CD4-positive, alpha-beta T cell (primary cell): ENCODE data around the gene ATP13A3. TPM values are rescaled to one million over a fixed set of nuclear protein-coding genes. Genes with fewer than 3 reads are reported as not detected.

ENCODE experiments used
- ATAC-seq: fragments of 200-7000 bp; cut with Tn5 transposase; one replicate; pipeline ENCODE4 v1.10.0; 2022; ENCODE audit warnings: mild to moderate bottlenecking; ENCODE audit not compliant: poor library complexity
- CTCF ChIA-PET: fragments of 350-600 bp; sonication (Branson Sonifier 250); formaldehyde crosslinking; loops from one replicate; lab custom pipeline; 2021; ENCODE audit warnings: antibody characterized with exemption, inconsistent platforms; lab: Charles Lee
- POLR2A ChIA-PET: fragments of 350-600 bp; sonication (Branson Sonifier 250); formaldehyde crosslinking; loops from one replicate; lab custom pipeline; 2021; ENCODE audit warnings: antibody characterized with exemption, inconsistent platforms; lab: Charles Lee
- DNase-seq, 14 experiments: peaks; one replicate each; pipeline ENCODE4 v3.0.0-alpha.2; 2013 to 2020; ENCODE audit warnings: mixed read lengths in 2 of 14
- H3K27ac ChIP-seq, 2 donors: one replicate each; pipeline versions ENCODE4 v1.5.1 to v1.7.0; 2013; ENCODE audit warnings: low read length in 2 of 2, low read depth in 1 of 2, mild to moderate bottlenecking in 1 of 2
- H3K27me3 ChIP-seq, 2 experiments: 1 replicate in 1 of 2; 2 replicates in 1 of 2; pipeline versions ENCODE4 v1.6.1 to v1.7.0; 2013; ENCODE audit warnings: low read length in 2 of 2, control low read depth in 1 of 2, mild to moderate bottlenecking in 1 of 2, moderate library complexity in 1 of 2; ENCODE audit not compliant: insufficient read depth in 2 of 2, control insufficient read depth in 1 of 2
- H3K36me3 ChIP-seq: one replicate; pipeline ENCODE4 v1.6.1; 2013; ENCODE audit warnings: low read length, control low read depth; ENCODE audit not compliant: insufficient read depth
- H3K4me1 ChIP-seq: one replicate; pipeline ENCODE4 v1.6.1; 2013; ENCODE audit warnings: low read length, control low read depth; ENCODE audit not compliant: insufficient read depth
- H3K4me3 ChIP-seq: one replicate; pipeline ENCODE4 v1.5.1; 2013; ENCODE audit warnings: mild to moderate bottlenecking, low read length, moderate library complexity
- H3K9me3 ChIP-seq, 2 experiments: 1 replicate in 1 of 2; 2 replicates in 1 of 2; pipeline versions ENCODE4 v1.6.1 to v1.7.0; 2013; ENCODE audit warnings: low read length in 2 of 2, mild to moderate bottlenecking in 2 of 2, control low read depth in 1 of 2, moderate library complexity in 1 of 2; ENCODE audit not compliant: control insufficient read depth in 1 of 2, insufficient read depth in 1 of 2
- H3K27ac Mint-ChIP-seq: one replicate; pipeline ENCODE4 v1.8.0; 2020; ENCODE audit warnings: mixed read lengths
- H3K27me3 Mint-ChIP-seq: one replicate; pipeline ENCODE4 v1.8.0; 2021; ENCODE audit warnings: mixed read lengths
- H3K36me3 Mint-ChIP-seq: one replicate; pipeline ENCODE4 v1.8.0; 2021; ENCODE audit warnings: low read depth, mixed read lengths
- H3K4me1 Mint-ChIP-seq: one replicate; pipeline ENCODE4 v1.8.0; 2021; ENCODE audit warnings: low read depth, mixed read lengths
- H3K4me3 Mint-ChIP-seq: one replicate; pipeline ENCODE4 v1.8.0; 2020; ENCODE audit warnings: mild to moderate bottlenecking, mixed read lengths
- H3K9me3 Mint-ChIP-seq: one replicate; pipeline ENCODE4 v1.8.0; 2020; ENCODE audit warnings: mixed read lengths
- CTCF ChIP-seq: fragments of 200-600 bp; IDR thresholded peaks from one replicate; pipeline ENCODE4 v1.8.0; 2022; ENCODE audit warnings: antibody characterized with exemption, mild to moderate bottlenecking
- intact Hi-C, 2 experiments: fragments of 100-400 bp; cut with DNase I in 1 of 2; cut with micrococcal nuclease in 1 of 2; formaldehyde crosslinking; loops; one replicate each; pipeline versions ENCODE4 v1.15.1 to v1.9.0; 2023 to 2025; cut with DNase I, micrococcal nuclease
- total RNA-seq, 174 experiments: library from RNA in 2 of 174; stranded (reverse) in 2 of 174; gene quantifications; one replicate each; pipeline ENCODE4 v1.2.3 and lab custom pipeline; 2021 to 2026

ATP13A3 gene
- total RNA-seq, 2 experiments from 2014 or later: 46.5 to 52.7 TPM

- intact Hi-C loops: no loop called here
- Histone ChIP-seq H3K4me3 (no peak overlapping the region), H3K4me1 (no peaks in the 10 kb centered on the region), H3K27me3 (no peaks in the 10 kb centered on the region), H3K27ac (no peak overlapping the region), H3K36me3 (peaks cover 65% of the 10 kb centered on the region), H3K9me3 (no peaks in the 10 kb centered on the region)
- Mint-ChIP-seq H3K36me3 (peaks cover 91% of the 10 kb centered on the region), H3K27me3 (no peaks in the 10 kb centered on the region), H3K9me3 (no peaks in the 10 kb centered on the region), H3K4me3 (no peak overlapping the region), H3K27ac (no peak overlapping the region), H3K4me1 (no peaks in the 10 kb centered on the region)
- no peak for TF ChIP-seq CTCF
- ChIA-PET CTCF (interaction anchor here (1.1 kb wide), 1 partner anchor 20 kb away, joined by 4 read pairs; no protein-coding TSS in a partner anchor), POLR2A (no interaction called here)
- DNase-seq (no peak), ATAC-seq (no peak)
Observed at GRCh38 chr3:194449913-194450312, 36.9 kb downstream of the ATP13A3 start.

GRCh38 chr3:194447657-194448056, 39.1 kb downstream of the ATP13A3 start:
- no peaks in the 10 kb centered on the region for H3K27me3 Mint-ChIP-seq
- no peaks in the 10 kb centered on the region for H3K4me1 Mint-ChIP-seq
- Histone ChIP-seq H3K27me3 (no peaks in the 10 kb centered on the region), H3K4me3 (no peak overlapping the region), H3K36me3 (peaks cover 65% of the 10 kb centered on the region), H3K27ac (no peak overlapping the region), H3K4me1 (no peaks in the 10 kb centered on the region), H3K9me3 (no peaks in the 10 kb centered on the region)
- ATAC-seq: no peak
- DNase-seq: no peak
- intact Hi-C loops: no loop called here
- ChIA-PET POLR2A (no interaction called here), CTCF (no interaction called here)
- peaks cover 93% of the 10 kb centered on the region for H3K36me3 Mint-ChIP-seq
- H3K27ac Mint-ChIP-seq: no peak overlapping the region
- no peaks in the 10 kb centered on the region for H3K9me3 Mint-ChIP-seq
- no peak for TF ChIP-seq CTCF
- no peak overlapping the region for H3K4me3 Mint-ChIP-seq

GRCh38 chr3:194447161-194447560, 39.6 kb downstream of the ATP13A3 start:
- CTCF ChIA-PET: no interaction called here
- no peak overlapping the region for H3K4me3 ChIP-seq
- H3K27ac Mint-ChIP-seq: no peak overlapping the region
- peaks cover 95% of the 10 kb centered on the region for H3K36me3 Mint-ChIP-seq
- no peak for TF ChIP-seq CTCF
- no peaks in the 10 kb centered on the region for H3K27me3 ChIP-seq
- H3K9me3 Mint-ChIP-seq: no peaks in the 10 kb centered on the region
- H3K27me3 Mint-ChIP-seq: no peaks in the 10 kb centered on the region
- H3K4me1 Mint-ChIP-seq: no peaks in the 10 kb centered on the region
- no peaks in the 10 kb centered on the region for H3K9me3 ChIP-seq
- H3K4me3 Mint-ChIP-seq: no peak overlapping the region
- H3K4me1 ChIP-seq: no peaks in the 10 kb centered on the region
- ATAC-seq (no peak), DNase-seq (no peak)
- H3K27ac ChIP-seq: no peak overlapping the region
- POLR2A ChIA-PET: no interaction called here
- intact Hi-C loops: no loop called here
- H3K36me3 ChIP-seq: peaks cover 61% of the 10 kb centered on the region
